ENCODE measurements around the gene PER1. TPM values are rescaled to one million over a fixed set of nuclear protein-coding genes. Genes with fewer than 3 reads are reported as not detected.

The PER1 gene
- total RNA-seq, 1 experiment from 2014 or later = 17.1 TPM

- H3K9me3 ChIP-seq (ENCODE audit: control insufficient read depth, insufficient read depth, low read depth, low read length) = no peaks in the 10 kb centered on the region
- ChIA-PET POLR2A (interaction anchor here (0.6 kb wide), 1 partner anchor 413 kb away, joined by 4 read pairs; no protein-coding TSS in a partner anchor), CTCF (no interaction called here)
- peaks cover 18% of the 10 kb centered on the region for H3K4me1 ChIP-seq (ENCODE audit: control insufficient read depth, insufficient read depth, low read length)
- DNase-seq (ENCODE audit: low read depth, low spot score) = no peak
- BruUV-seq (replicated peaks) = no TSS peak
- TF ChIP-seq, protein P1, sequence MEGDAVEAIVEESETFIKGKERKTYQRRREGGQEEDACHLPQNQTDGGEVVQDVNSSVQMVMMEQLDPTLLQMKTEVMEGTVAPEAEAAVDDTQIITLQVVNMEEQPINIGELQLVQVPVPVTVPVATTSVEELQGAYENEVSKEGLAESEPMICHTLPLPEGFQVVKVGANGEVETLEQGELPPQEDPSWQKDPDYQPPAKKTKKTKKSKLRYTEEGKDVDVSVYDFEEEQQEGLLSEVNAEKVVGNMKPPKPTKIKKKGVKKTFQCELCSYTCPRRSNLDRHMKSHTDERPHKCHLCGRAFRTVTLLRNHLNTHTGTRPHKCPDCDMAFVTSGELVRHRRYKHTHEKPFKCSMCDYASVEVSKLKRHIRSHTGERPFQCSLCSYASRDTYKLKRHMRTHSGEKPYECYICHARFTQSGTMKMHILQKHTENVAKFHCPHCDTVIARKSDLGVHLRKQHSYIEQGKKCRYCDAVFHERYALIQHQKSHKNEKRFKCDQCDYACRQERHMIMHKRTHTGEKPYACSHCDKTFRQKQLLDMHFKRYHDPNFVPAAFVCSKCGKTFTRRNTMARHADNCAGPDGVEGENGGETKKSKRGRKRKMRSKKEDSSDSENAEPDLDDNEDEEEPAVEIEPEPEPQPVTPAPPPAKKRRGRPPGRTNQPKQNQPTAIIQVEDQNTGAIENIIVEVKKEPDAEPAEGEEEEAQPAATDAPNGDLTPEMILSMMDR (IDR thresholded peaks at IDR 0.05) = no peak
- no peak for TF ChIP-seq TCF7L2 (IDR thresholded peaks at IDR 0.05; ENCODE audit: low read depth, low read length)
- TF ChIP-seq, protein P2, sequence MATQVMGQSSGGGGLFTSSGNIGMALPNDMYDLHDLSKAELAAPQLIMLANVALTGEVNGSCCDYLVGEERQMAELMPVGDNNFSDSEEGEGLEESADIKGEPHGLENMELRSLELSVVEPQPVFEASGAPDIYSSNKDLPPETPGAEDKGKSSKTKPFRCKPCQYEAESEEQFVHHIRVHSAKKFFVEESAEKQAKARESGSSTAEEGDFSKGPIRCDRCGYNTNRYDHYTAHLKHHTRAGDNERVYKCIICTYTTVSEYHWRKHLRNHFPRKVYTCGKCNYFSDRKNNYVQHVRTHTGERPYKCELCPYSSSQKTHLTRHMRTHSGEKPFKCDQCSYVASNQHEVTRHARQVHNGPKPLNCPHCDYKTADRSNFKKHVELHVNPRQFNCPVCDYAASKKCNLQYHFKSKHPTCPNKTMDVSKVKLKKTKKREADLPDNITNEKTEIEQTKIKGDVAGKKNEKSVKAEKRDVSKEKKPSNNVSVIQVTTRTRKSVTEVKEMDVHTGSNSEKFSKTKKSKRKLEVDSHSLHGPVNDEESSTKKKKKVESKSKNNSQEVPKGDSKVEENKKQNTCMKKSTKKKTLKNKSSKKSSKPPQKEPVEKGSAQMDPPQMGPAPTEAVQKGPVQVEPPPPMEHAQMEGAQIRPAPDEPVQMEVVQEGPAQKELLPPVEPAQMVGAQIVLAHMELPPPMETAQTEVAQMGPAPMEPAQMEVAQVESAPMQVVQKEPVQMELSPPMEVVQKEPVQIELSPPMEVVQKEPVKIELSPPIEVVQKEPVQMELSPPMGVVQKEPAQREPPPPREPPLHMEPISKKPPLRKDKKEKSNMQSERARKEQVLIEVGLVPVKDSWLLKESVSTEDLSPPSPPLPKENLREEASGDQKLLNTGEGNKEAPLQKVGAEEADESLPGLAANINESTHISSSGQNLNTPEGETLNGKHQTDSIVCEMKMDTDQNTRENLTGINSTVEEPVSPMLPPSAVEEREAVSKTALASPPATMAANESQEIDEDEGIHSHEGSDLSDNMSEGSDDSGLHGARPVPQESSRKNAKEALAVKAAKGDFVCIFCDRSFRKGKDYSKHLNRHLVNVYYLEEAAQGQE (IDR thresholded peaks at IDR 0.05; ENCODE audit: insufficient read depth in 1 of 2, low read depth in 2 of 2, low read length in 1 of 2) = no peak
- no peak for TF ChIP-seq SIN3A (IDR thresholded peaks at IDR 0.05; ENCODE audit: borderline replicate concordance, insufficient read depth, low read depth, low read length)
- no peak for TF ChIP-seq POLR2AphosphoS5 (IDR thresholded peaks at IDR 0.05; ENCODE audit: low read depth, low read length)
- no peaks in the 10 kb centered on the region for H3K27me3 ChIP-seq (ENCODE audit: control insufficient read depth, insufficient read depth, low read length)
- no peaks in the 10 kb centered on the region for H3K36me3 ChIP-seq (ENCODE audit: control insufficient read depth, insufficient read depth, low read length)
- peak overlapping the region; percentile 58 to 66 for H3K4me3 ChIP-seq (ENCODE audit: low read depth in 2 of 2, low read length in 2 of 2)
- intact Hi-C loops (cut with micrococcal nuclease; ENCODE audit: unreplicated experiment) (no loop called here), in situ Hi-C loops (cut with HindIII; ENCODE audit: low pct_unique_long_range_greater_than_20kb, low sequenced_read_pairs) (no loop called here)
- peak overlapping the region; percentile 96 for H3K27ac ChIP-seq (ENCODE audit: low read length)
- no peak for ATAC-seq
Measured at GRCh38 chr17:8176998-8177731, 25.0 kb upstream of the PER1 start.

DNA sequence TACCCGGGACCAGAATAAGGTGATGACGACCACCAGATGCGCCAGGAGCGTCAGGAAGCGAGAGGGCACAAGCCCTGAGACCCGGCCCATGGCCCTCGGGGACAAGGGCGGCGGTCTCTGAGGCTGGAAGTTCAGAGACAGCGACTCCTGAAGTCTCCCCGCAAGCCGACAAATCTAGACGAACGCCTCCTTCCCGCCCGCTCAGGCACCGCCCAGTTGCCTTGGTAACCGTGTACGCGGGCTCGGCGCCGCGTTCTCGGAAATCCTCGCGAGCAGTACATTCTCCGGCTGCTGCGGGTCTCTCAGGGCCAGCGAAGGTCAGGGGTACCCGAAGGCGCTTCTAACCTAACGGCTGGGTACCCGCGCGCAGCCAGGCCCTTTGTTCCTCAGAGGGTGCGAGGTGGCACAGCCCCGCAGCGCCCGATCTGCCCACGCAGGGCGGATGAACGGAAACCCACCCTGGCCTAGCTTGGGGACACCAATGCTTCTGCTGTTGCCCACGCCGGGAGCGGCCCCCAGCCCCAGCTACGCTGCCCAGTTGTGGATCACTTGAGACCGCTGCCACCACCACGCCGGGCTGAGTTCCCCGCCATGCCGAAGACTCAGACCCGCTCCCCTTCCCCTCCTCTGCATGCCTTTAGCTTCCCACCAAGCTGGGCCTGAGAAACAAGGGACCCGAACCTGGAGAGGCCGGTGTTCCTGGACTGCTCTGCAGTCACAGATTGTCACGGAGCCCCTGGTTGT, 24.2 kb upstream of the PER1 start, which contains the start of gene TMEM107:
TMEM107 (minus strand) TSS at position 184 of the 744 bp plus-strand sequence; CDS start at position 90, 94 bp downstream.
- CTCF ChIA-PET = no interaction called here
- TF ChIP-seq, protein P2 (IDR thresholded peaks at IDR 0.05; ENCODE audit: insufficient read depth in 1 of 2, low read depth in 2 of 2, low read length in 1 of 2) = no peak
- TF ChIP-seq, protein P1 (IDR thresholded peaks at IDR 0.05) = no peak; the same call in 1 of the 2 replicates
- 0 out of 2 replicates have a peak, but pooled peaks have one; percentile 42 for TF ChIP-seq POLR2AphosphoS5 (IDR thresholded peaks at IDR 0.05; ENCODE audit: low read depth, low read length)
- TF ChIP-seq SIN3A (IDR thresholded peaks at IDR 0.05; ENCODE audit: borderline replicate concordance, insufficient read depth, low read depth, low read length) = peak; percentile 76; the same call in 1 of the 2 replicates
- TF ChIP-seq TCF7L2 (IDR thresholded peaks at IDR 0.05; ENCODE audit: low read depth, low read length) = no peak
- ATAC-seq (peak; percentile 78), DNase-seq (ENCODE audit: low read depth, low spot score) (no peak)
- Histone ChIP-seq H3K27me3 (ENCODE audit: control insufficient read depth, insufficient read depth, low read length) (no peaks in the 10 kb centered on the region), H3K27ac (ENCODE audit: low read length) (peak within 1 kb of the TSS; percentile 96), H3K4me3 (ENCODE audit: low read depth in 2 of 2, low read length in 2 of 2) (peak within 1 kb of the TSS; percentile 58 to 66), H3K9me3 (ENCODE audit: control insufficient read depth, insufficient read depth, low read depth, low read length) (no peaks in the 10 kb centered on the region), H3K36me3 (ENCODE audit: control insufficient read depth, insufficient read depth, low read length) (no peaks in the 10 kb centered on the region), H3K4me1 (ENCODE audit: control insufficient read depth, insufficient read depth, low read length) (peaks cover 18% of the 10 kb centered on the region)
- no TSS peak for BruUV-seq (replicated peaks)
- POLR2A ChIA-PET = interaction anchor here (0.6 kb wide), 1 partner anchor 412 kb away, joined by 4 read pairs; no protein-coding TSS in a partner anchor
- in situ Hi-C loops (cut with HindIII; ENCODE audit: low pct_unique_long_range_greater_than_20kb, low sequenced_read_pairs) = no loop called here
- intact Hi-C loops (cut with micrococcal nuclease; ENCODE audit: unreplicated experiment) = no loop called here

All from Panc1 (cell line).